ENCODE results near the gene USHBP1. TPM values are rescaled to one million over a fixed set of nuclear protein-coding genes. Genes with fewer than 3 reads are reported as not detected.

The USHBP1 gene
- total RNA-seq, 1 donor from 2014 or later: 0.23 TPM

DNA sequence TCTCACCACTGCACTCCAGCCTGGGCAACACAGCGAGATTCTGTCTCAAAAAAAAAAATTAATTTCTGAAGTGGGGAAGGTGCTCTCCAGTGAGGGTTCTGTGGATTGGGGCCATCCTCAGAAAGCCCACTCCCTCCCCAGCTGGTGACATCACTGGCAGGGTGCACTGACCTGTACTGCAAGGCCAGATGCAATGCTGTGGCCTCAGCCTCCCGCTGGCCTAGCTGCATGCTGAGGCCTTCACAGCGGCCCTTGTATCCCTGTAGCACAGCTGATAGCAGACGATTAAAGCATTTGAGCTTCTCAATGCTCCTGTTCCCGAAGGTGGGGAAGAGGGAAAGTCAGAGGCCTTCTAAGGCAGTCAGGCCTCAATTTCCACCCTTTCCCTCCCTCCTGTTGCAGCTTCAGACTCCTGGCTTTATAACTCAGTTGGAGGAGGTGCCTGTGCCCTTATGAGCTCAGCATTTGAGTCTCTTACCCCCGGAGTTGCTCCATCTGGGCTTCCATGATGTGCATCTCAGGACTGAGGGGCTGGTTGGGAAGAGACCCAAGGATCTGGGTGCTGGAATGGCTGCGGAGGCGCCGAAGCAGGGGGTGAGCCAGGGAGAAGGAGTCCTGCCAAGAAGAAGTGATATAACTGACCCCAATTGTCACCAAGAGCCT is 5.3 kb downstream of the USHBP1 start:
- peaks cover 2% of the 10 kb centered on the region for H3K27me3 Mint-ChIP-seq (ENCODE audit: low read depth)
- H3K9me3 Mint-ChIP-seq: no peaks in the 10 kb centered on the region

DNA sequence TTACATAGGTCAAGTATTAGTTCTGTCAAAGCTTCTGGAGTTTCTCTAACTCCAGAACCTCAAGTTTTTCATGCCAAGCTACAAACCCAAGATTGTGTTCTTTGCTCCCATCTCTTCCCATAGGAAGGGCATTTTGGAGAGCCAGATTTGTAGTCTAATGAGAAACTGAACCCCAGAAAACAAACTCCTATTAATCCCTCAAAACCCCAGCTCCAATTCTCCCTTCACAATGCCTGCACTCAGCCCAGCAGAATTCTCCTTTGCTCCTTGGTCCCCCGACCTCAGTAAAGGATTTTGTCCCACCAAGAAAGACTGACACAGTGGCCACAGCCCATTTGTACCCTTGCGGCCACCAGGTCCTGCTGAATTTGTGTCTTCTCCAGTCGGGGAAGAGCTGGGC is 8.4 kb downstream of the USHBP1 start:
- Mint-ChIP-seq H3K27me3 (ENCODE audit: low read depth) (peaks cover 2% of the 10 kb centered on the region), H3K4me3 (no peak overlapping the region), H3K27ac (ENCODE audit: unreplicated experiment) (no peak overlapping the region), H3K36me3 (ENCODE audit: low read depth) (no peaks in the 10 kb centered on the region), H3K4me1 (peaks cover 6% of the 10 kb centered on the region), H3K9me3 (no peaks in the 10 kb centered on the region)
- no peak for TF ChIP-seq CTCF (conservative IDR thresholded peaks at IDR 0.05)
- no peak for DNase-seq (ENCODE audit: low read depth, low spot score)

More for the DNA sequence above, 5.3 kb downstream of the USHBP1 start:
- Mint-ChIP-seq H3K36me3 (ENCODE audit: low read depth) (no peaks in the 10 kb centered on the region), H3K27ac (ENCODE audit: unreplicated experiment) (no peak overlapping the region), H3K4me3 (no peak overlapping the region), H3K4me1 (peaks cover 6% of the 10 kb centered on the region)
- no peak for TF ChIP-seq CTCF (conservative IDR thresholded peaks at IDR 0.05)
- DNase-seq (ENCODE audit: low read depth, low spot score): no peak

DNA sequence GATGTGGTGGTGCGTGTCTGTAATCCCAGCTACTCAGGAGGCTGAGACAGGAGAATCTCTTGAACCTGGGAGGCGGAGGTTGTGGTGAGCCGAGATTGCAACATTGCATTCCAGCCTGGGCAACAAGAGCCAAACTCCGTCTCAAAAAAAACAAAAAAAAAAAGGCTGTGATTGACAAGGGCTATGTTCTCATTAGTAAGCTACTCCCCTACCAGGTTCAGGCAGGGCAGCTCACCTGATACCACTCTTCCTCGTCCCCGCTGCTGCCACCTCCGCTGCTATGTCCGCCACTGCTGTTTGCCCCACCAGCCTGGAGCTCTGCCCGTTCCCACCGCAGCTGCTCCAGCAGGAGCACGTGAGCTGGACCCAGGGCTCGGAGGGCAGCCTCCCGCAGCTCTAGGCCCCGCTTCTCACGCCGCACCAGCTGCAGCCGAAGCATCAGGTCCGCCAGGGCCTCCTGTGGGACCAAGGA is 9.4 kb downstream of the USHBP1 start:
- no peaks in the 10 kb centered on the region for H3K36me3 Mint-ChIP-seq (ENCODE audit: low read depth)
- no peaks in the 10 kb centered on the region for H3K4me1 Mint-ChIP-seq
- H3K27ac Mint-ChIP-seq (ENCODE audit: unreplicated experiment): no peak overlapping the region
- TF ChIP-seq CTCF (conservative IDR thresholded peaks at IDR 0.05): no peak
- H3K4me3 Mint-ChIP-seq: no peak overlapping the region
- no peaks in the 10 kb centered on the region for H3K27me3 Mint-ChIP-seq (ENCODE audit: low read depth)
- no peaks in the 10 kb centered on the region for H3K9me3 Mint-ChIP-seq
- no peak for DNase-seq (ENCODE audit: low read depth, low spot score)

GRCh38 chr19:17254636-17255035 is 9.9 kb downstream of the USHBP1 start:
- H3K4me3 Mint-ChIP-seq: no peak overlapping the region
- no peaks in the 10 kb centered on the region for H3K27me3 Mint-ChIP-seq (ENCODE audit: low read depth)
- no peaks in the 10 kb centered on the region for H3K4me1 Mint-ChIP-seq
- TF ChIP-seq CTCF (conservative IDR thresholded peaks at IDR 0.05): no peak
- H3K27ac Mint-ChIP-seq (ENCODE audit: unreplicated experiment): no peak overlapping the region
- no peak for DNase-seq (ENCODE audit: low read depth, low spot score)
- no peaks in the 10 kb centered on the region for H3K9me3 Mint-ChIP-seq
- H3K36me3 Mint-ChIP-seq (ENCODE audit: low read depth): no peaks in the 10 kb centered on the region

DNA sequence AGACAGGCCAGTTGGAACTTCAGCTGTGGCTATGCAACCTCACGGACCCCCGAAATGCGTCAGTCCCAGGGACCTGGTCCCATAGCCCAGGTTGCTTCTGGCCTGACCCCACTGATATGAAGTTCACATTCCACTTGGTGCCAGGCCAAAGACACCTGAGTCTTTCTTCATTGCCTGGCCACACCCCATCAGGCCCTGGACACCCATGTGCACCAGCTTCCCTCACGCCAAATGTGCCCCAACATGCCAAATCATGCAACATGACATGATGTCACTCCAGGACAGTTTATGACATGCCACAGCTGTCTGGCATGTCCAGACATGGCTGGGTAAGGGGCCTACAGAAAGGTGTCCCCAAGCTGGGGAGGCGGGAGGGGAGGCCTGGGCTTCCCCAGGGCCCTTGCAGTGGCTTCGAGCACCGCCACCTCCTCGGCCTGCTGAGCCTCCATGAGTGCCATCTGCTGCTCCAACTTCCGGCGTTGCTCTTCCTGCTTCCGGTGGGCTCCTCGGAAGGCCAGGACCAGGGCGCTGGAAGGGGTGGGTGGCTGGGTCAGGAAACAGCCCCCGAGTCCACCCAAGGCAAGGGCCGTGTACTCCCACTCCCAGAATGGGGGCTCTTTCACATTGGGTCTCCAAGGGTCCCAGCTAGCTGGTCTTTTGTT is 14.5 kb downstream of the USHBP1 start:
- Mint-ChIP-seq H3K27me3 (ENCODE audit: low read depth) (peaks cover 7% of the 10 kb centered on the region), H3K27ac (ENCODE audit: unreplicated experiment) (no peak overlapping the region), H3K4me3 (no peak overlapping the region), H3K4me1 (peaks cover 33% of the 10 kb centered on the region), H3K9me3 (no peaks in the 10 kb centered on the region), H3K36me3 (ENCODE audit: low read depth) (no peaks in the 10 kb centered on the region)
- no peak for DNase-seq (ENCODE audit: low read depth, low spot score)
- TF ChIP-seq CTCF (conservative IDR thresholded peaks at IDR 0.05): no peak

Measured in neural crest cell (in vitro differentiated cells).